Activated CD8-positive, alpha-beta memory T cell treated with anti-CD3 and anti-CD28 coated beads, Interleukin-2, amount 10 ng/mL, durations not matched to agents 7 days and 5 days (primary cell): ENCODE measurements around the gene SPAG9. TPM values are rescaled to one million over a fixed set of nuclear protein-coding genes. Genes with fewer than 3 reads are reported as not detected.

ENCODE experiments used
- ATAC-seq: fragments of 150-1000 bp; cut with Tn5 transposase; one replicate; pipeline ENCODE4 v1.10.0; 2021; ENCODE audit warnings: moderate library complexity
- CTCF ChIA-PET: fragments of 350-600 bp; sonication (Branson Sonifier 250); formaldehyde crosslinking; loops from one replicate; lab custom pipeline; 2021; ENCODE audit warnings: antibody characterized with exemption; lab: Charles Lee
- DNase-seq: peaks from one replicate; pipeline ENCODE4 v3.0.0-alpha.2; 2020
- H3K27ac Mint-ChIP-seq: one replicate; pipeline ENCODE4 v1.8.0; 2021; ENCODE audit warnings: mild to moderate bottlenecking, mixed read lengths
- H3K27me3 Mint-ChIP-seq: one replicate; pipeline ENCODE4 v1.8.0; 2021; ENCODE audit warnings: mixed read lengths
- H3K36me3 Mint-ChIP-seq: one replicate; pipeline ENCODE4 v1.8.0; 2021; ENCODE audit warnings: mild to moderate bottlenecking, mixed read lengths
- H3K4me1 Mint-ChIP-seq: one replicate; pipeline ENCODE4 v1.8.0; 2021; ENCODE audit warnings: mixed read lengths
- H3K4me3 Mint-ChIP-seq: one replicate; pipeline ENCODE4 v1.8.0; 2021; ENCODE audit warnings: mild to moderate bottlenecking, moderate library complexity, mixed read lengths
- H3K9me3 Mint-ChIP-seq: one replicate; pipeline ENCODE4 v1.8.0; 2022; ENCODE audit warnings: low read depth, mixed read lengths
- total RNA-seq, 2 experiments: library from RNA; stranded (reverse); gene quantifications; one replicate each; pipeline ENCODE4 v1.2.3, GENCODE V29; 2021

The SPAG9 gene
- total RNA-seq, 2 experiments from 2014 or later = 49.0 to 53.8 TPM

DNA sequence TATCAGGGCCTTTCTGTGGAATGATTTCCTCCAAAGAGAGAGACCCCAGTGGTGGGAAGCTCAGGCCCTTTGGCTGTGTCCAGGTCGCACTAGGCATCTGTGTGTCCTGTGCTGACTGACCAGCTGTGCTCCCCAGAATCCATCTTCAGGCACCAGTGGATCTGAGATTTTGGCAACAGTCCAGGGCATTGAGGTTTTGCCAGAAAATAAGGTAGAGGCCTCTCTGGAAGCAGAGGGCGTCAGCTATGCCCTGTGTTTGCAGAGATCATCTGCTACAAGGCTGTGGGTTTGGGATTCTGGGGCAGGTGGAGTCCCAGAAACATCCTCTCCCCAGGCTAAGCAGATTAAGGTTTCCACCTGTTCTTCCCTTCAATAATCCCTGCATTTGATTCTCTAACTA lies 197.1 kb downstream of the SPAG9 start:
- no peak overlapping the region for H3K27ac Mint-ChIP-seq
- no peak overlapping the region for H3K4me3 Mint-ChIP-seq
- H3K36me3 Mint-ChIP-seq = no peaks in the 10 kb centered on the region
- H3K27me3 Mint-ChIP-seq = peaks cover 25% of the 10 kb centered on the region
- H3K9me3 Mint-ChIP-seq = no peaks in the 10 kb centered on the region
- DNase-seq (no peak), ATAC-seq (no peak)
- CTCF ChIA-PET = interaction anchor here (0.6 to 1.6 kb wide), 2 partner anchors 14 to 30 kb away, joined by 3 to 4 read pairs; no protein-coding TSS in a partner anchor
- H3K4me1 Mint-ChIP-seq = peaks cover 36% of the 10 kb centered on the region

DNA sequence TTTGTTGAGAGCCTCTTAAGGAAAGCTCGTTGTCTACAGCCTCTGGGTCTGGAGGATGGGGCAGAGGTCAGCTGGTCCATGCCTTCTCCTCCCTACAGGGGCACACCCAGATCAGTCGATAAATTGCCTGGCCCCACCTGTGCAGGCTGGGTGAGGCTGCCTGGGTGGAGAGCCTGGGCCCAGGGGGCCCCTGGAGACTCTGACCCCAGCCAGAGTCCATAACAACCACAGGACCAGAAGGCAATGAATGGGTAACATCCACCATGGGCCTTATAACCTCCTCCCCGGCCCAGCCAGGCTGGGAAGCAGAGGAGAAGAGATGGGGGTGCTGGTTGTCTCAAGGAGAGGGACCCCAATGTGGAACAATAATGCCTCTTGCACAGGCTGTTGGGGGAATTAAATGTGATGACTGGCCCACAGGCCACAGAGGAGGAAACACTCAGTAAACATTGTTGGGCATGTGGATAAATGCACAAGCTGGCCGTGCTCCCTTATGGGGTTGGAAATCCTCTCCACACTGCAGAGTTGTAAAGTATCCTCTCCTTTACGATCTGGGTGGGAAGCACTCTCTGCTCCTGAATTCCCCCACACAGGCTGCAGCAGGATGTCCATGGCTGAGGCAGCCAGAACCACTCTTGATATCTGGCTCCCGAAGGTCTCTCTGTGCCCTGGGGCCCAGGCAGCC lies 197.8 kb downstream of the SPAG9 start:
- CTCF ChIA-PET = interaction anchor here (0.6 to 1.6 kb wide), 4 partner anchors 7 to 30 kb away, joined by 3 to 4 read pairs (median 3); no protein-coding TSS in a partner anchor
- H3K27me3 Mint-ChIP-seq = peaks cover 18% of the 10 kb centered on the region
- ATAC-seq = no peak
- H3K9me3 Mint-ChIP-seq = no peaks in the 10 kb centered on the region
- no peak for DNase-seq
- peaks cover 38% of the 10 kb centered on the region for H3K4me1 Mint-ChIP-seq
- no peak overlapping the region for H3K27ac Mint-ChIP-seq
- H3K36me3 Mint-ChIP-seq = no peaks in the 10 kb centered on the region
- no peak overlapping the region for H3K4me3 Mint-ChIP-seq

DNA sequence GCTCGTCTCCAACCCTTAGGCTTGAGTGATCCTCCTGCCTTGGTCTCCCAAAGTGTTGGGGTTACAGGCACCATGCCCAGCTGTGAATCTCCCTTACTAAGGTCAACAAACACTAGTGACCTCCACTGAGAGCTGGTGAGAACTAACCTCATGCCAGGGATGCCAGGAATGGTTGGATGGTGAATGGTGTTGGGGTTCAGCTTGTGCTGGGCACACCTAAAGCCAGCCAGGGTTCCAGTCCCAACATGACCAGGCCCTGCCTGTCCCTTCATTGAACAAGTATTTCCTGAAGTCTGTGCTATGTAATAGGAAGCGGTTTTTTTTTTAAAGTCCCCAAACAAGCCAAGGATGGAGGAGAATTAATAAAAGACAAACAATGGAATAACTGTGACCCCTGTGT lies 198.6 kb downstream of the SPAG9 start:
- H3K36me3 Mint-ChIP-seq = no peaks in the 10 kb centered on the region
- peaks cover 18% of the 10 kb centered on the region for H3K27me3 Mint-ChIP-seq
- H3K4me3 Mint-ChIP-seq = no peak overlapping the region
- ATAC-seq = no peak
- H3K9me3 Mint-ChIP-seq = no peaks in the 10 kb centered on the region
- peaks cover 32% of the 10 kb centered on the region for H3K4me1 Mint-ChIP-seq
- CTCF ChIA-PET = interaction anchor here (0.8 to 1.0 kb wide), 2 partner anchors 8 to 10 kb away, joined by 3 read pairs; no protein-coding TSS in a partner anchor
- H3K27ac Mint-ChIP-seq = peak overlapping the region; percentile 19
- no peak for DNase-seq

GRCh38 chr17:50920891-50921586 lies 199.6 kb downstream of the SPAG9 start:
- no peaks in the 10 kb centered on the region for H3K36me3 Mint-ChIP-seq
- H3K27me3 Mint-ChIP-seq = peaks cover 17% of the 10 kb centered on the region
- H3K4me1 Mint-ChIP-seq = peaks cover 26% of the 10 kb centered on the region
- no peak overlapping the region for H3K4me3 Mint-ChIP-seq
- ATAC-seq (no peak), DNase-seq (no peak)
- no peak overlapping the region for H3K27ac Mint-ChIP-seq
- CTCF ChIA-PET = interaction anchor here (1.2 kb wide), 1 partner anchor 79 kb away, joined by 3 read pairs; no protein-coding TSS in a partner anchor
- H3K9me3 Mint-ChIP-seq = no peaks in the 10 kb centered on the region

DNA sequence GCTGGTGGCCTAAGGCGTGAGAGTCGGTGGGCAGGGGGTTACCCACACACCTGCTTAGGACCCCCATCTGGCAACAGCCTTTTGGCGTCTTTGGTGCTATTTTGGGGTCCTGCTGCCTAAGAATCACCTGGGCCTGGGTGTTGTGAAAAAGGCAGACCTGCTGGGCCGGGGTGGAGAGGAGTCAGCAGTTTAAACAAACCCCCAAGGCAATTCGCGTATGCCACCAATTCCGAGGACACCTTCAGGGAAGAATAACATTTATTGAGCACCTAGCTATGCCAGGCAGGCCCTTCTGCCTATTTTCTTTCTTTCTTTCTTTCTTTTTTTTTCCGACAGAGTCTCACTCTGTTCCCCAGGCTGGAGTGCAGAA lies 200.6 kb downstream of the SPAG9 start:
- ATAC-seq = no peak
- H3K4me1 Mint-ChIP-seq = peaks cover 23% of the 10 kb centered on the region
- no peaks in the 10 kb centered on the region for H3K36me3 Mint-ChIP-seq
- no peak overlapping the region for H3K4me3 Mint-ChIP-seq
- CTCF ChIA-PET = interaction anchor here (1.2 kb wide), 1 partner anchor 78 kb away, joined by 3 read pairs; no protein-coding TSS in a partner anchor
- H3K9me3 Mint-ChIP-seq = no peaks in the 10 kb centered on the region
- peak overlapping the region; percentile 79 for H3K27ac Mint-ChIP-seq
- DNase-seq = no peak
- H3K27me3 Mint-ChIP-seq = peaks cover 14% of the 10 kb centered on the region

GRCh38 chr17:50919321-50920040 lies 201.2 kb downstream of the SPAG9 start:
- peak overlapping the region; percentile 29 for H3K4me3 Mint-ChIP-seq
- DNase-seq (peak; percentile 89), ATAC-seq (peak; percentile 92)
- no peaks in the 10 kb centered on the region for H3K9me3 Mint-ChIP-seq
- CTCF ChIA-PET = interaction anchor here (1.0 kb wide), 1 partner anchor 67 kb away, joined by 5 read pairs; no protein-coding TSS in a partner anchor
- H3K4me1 Mint-ChIP-seq = peaks cover 25% of the 10 kb centered on the region
- peaks cover 8% of the 10 kb centered on the region for H3K27me3 Mint-ChIP-seq
- no peaks in the 10 kb centered on the region for H3K36me3 Mint-ChIP-seq
- peak overlapping the region; percentile 79 for H3K27ac Mint-ChIP-seq

DNA sequence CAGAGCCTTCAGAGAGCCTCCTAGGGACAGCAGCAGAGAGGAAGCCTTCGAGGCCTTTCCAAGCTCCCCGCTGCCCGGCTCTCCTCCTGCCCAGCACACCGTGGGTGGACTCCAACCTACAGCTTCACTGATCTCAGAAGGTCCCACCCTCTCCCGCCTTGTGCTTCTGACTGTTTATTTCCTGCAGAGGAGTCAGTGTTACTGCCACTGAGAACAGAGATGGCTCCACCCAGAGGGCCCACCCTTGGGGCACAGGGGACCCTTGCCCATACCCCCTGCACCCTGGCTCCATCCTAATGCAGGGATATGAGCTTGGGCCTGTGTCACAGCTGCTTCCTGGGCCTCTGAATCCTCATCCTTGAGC lies 201.8 kb downstream of the SPAG9 start:
- ATAC-seq = peak; percentile 21
- Mint-ChIP-seq H3K27me3 (peaks cover 2% of the 10 kb centered on the region), H3K4me1 (peaks cover 27% of the 10 kb centered on the region), H3K36me3 (no peaks in the 10 kb centered on the region), H3K4me3 (no peak overlapping the region), H3K27ac (peak overlapping the region; percentile 79), H3K9me3 (no peaks in the 10 kb centered on the region)
- CTCF ChIA-PET = interaction anchor here (0.7 to 1.0 kb wide), 2 partner anchors 52 to 67 kb away, joined by 4 to 5 read pairs; partner anchors contain the start of gene TOB1
- DNase-seq = no peak

DNA sequence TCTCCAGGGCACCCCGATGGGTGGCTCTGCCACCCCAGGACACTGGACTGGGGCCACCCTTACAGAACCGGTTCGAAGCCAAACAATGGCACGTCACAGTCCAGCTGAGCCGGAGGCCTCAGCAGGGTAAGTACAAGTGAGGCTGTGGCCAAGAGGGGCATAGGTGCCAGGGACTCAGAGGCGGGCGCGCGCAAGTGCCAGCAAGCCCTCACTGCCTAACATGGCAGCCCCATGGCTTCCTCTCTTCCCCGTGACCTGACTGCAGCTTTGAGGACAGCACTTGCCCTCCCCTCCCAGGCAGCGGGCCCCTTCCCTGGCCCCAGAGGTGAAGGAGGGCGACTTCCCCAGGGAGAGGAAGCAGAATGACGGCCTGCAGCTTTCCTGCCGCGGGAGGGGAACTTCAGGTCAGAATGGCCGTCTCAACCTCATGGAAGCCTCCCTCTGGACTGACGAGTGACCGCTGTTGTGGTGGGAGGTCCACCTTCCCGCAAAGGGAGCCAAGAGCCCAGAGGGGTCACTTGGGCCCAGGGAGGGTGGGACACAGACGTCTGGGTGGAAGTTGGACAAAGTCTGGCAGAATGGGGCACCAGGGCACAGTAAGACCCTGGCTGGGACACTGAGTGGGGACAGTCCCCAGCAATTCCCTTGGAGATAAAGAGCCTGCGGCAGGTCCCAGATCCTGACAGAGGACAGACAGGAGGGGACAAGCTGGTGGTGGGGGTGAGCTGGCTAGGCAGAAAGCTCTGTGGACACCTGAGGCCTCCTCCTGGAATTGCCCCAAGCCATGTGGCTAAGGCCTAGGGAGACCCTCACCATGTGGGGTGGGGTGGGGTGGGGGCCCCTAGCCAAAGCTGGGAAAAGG lies 202.4 kb downstream of the SPAG9 start:
- Mint-ChIP-seq H3K36me3 (no peaks in the 10 kb centered on the region), H3K9me3 (no peaks in the 10 kb centered on the region), H3K27me3 (no peaks in the 10 kb centered on the region), H3K27ac (peak overlapping the region; percentile 32), H3K4me3 (no peak overlapping the region), H3K4me1 (peaks cover 30% of the 10 kb centered on the region)
- ATAC-seq (no peak), DNase-seq (no peak)
- CTCF ChIA-PET = interaction anchor here (0.7 to 1.2 kb wide), 3 partner anchors 9 to 66 kb away, joined by 3 to 5 read pairs (median 4); partner anchors contain the start of gene TOB1

DNA sequence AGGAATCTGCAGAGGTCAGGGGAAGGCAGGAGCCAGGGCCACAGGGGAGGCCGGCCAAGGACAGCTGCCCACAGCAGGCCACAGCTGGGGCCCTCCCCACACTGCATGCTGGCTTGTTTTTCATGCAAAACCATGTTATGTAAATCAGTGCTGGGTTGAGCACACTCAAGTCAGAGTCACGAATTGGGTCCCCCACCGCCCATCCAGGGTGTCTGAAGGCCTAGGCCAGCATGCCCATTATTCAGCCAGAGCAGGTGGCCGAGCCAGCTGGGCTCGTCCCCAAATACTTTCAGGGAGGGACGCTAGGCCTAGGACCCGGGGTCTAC lies 203.3 kb downstream of the SPAG9 start:
- H3K4me1 Mint-ChIP-seq = peaks cover 32% of the 10 kb centered on the region
- no peak for ATAC-seq
- DNase-seq = no peak
- H3K36me3 Mint-ChIP-seq = no peaks in the 10 kb centered on the region
- no peak overlapping the region for H3K4me3 Mint-ChIP-seq
- H3K27me3 Mint-ChIP-seq = no peaks in the 10 kb centered on the region
- no peaks in the 10 kb centered on the region for H3K9me3 Mint-ChIP-seq
- no peak overlapping the region for H3K27ac Mint-ChIP-seq
- CTCF ChIA-PET = interaction anchor here (0.6 to 1.2 kb wide), 2 partner anchors 10 to 66 kb away, joined by 3 read pairs; no protein-coding TSS in a partner anchor

DNA sequence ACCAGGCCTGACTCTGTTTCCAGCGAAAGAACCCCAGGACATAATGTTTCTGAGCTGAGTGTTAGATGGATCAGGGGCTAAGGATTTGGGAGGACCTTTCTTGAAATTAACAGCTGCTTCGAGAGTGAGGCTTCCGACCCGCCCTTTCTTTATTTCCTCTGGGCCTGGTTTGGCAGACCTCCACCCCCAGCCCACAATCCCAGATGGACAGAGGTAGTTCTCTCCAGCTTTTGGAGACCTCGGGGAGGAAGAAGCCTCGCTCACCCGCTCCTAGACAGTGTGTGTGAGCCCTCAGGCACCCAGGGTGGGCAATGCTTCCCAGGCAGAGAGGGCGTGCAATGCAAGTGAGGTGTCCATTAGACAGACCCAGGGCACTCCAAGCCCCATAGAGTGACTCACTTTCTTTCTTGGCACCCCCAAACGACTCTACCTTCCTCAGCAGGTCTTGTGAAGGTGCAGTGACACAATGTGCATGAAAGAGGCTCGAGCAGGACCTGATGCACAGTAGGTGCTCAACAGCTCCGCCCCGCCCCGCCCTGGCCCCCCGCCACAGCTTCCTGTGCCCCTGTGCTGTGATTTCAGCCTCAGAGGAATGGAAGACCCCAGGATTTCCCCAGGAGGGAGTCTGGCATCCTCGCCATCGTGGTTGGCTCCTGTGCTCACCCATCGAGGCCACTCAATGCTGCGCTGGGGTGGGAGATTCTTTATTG lies 203.8 kb downstream of the SPAG9 start:
- Mint-ChIP-seq H3K27ac (no peak overlapping the region), H3K36me3 (no peaks in the 10 kb centered on the region), H3K9me3 (no peaks in the 10 kb centered on the region), H3K4me3 (no peak overlapping the region), H3K27me3 (no peaks in the 10 kb centered on the region), H3K4me1 (peaks cover 33% of the 10 kb centered on the region)
- no peak for ATAC-seq
- DNase-seq = no peak
- CTCF ChIA-PET = interaction anchor here (0.6 to 1.0 kb wide), 2 partner anchors 51 to 66 kb away, joined by 3 read pairs; partner anchors contain the start of gene TOB1

DNA sequence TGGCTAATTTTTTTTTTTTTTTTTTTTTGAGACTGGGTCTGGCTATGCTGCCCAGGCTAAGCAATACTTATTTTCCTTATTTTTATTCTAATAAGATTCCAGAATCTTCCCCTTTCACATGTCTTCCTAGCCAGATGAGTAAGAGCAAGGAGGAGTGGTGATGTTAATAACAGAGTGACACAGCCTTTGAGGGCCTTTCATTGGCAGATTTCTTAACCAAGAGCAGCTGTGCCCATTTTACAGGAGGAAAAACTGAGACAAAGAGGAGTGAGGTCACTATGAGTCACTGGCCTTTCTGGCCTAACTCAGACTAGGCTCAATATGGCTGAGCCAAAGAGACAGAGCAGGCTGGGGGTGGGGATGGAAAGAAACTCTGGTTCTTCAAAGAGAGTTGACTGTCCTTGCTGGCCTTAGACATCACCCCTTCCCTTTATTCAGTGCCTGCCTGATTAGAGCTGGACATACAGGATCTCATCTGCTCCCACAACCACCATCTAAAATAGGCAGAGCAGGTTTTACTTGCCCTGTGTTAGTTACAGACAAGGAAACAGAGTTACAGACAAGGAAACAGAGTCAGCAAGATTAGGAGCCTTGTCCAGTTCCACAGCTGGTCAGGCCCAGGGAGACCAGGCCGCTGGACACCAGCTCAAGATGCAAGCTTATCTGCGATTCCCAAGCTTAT lies 204.5 kb downstream of the SPAG9 start:
- DNase-seq (no peak), ATAC-seq (peak; percentile 13)
- Mint-ChIP-seq H3K27ac (peak overlapping the region; percentile 4), H3K4me3 (no peak overlapping the region), H3K36me3 (no peaks in the 10 kb centered on the region), H3K9me3 (no peaks in the 10 kb centered on the region), H3K4me1 (peaks cover 40% of the 10 kb centered on the region), H3K27me3 (no peaks in the 10 kb centered on the region)
- CTCF ChIA-PET = interaction anchor here (1.0 kb wide), 1 partner anchor 50 kb away, joined by 3 read pairs; the partner anchor contains the start of gene TOB1
